Neuronal stem cell (in vitro differentiated cells): Measurements from ENCODE around the gene PCBP1.

ENCODE experiments used
- DNase-seq: peaks from one replicate; pipeline ENCODE4 v3.0.0-alpha.2; 2013; ENCODE audit warnings: low spot score
- H2AFZ ChIP-seq: one replicate; pipeline ENCODE4 v1.6.1; 2013; ENCODE audit warnings: mild to moderate bottlenecking, low read length, inconsistent platforms
- H2AK5ac ChIP-seq: 2 replicates; pipeline ENCODE4 v1.6.1; 2013; ENCODE audit warnings: low read depth, mild to moderate bottlenecking, inconsistent platforms, low read length, moderate library complexity, mixed read lengths
- H2BK120ac ChIP-seq: 2 replicates; pipeline ENCODE4 v1.6.1; 2013; ENCODE audit warnings: low read depth, mild to moderate bottlenecking, inconsistent platforms, low read length, moderate library complexity, mixed read lengths
- H2BK12ac ChIP-seq: one replicate; pipeline ENCODE4 v1.6.1; 2013; ENCODE audit warnings: low read length, inconsistent platforms
- H2BK15ac ChIP-seq: 2 replicates; pipeline ENCODE4 v1.6.1; 2013; ENCODE audit warnings: mild to moderate bottlenecking, low read length, inconsistent platforms, mixed read lengths
- H2BK5ac ChIP-seq: one replicate; pipeline ENCODE4 v1.6.1; 2013; ENCODE audit warnings: inconsistent platforms, mild to moderate bottlenecking, low read length, moderate library complexity
- H3K14ac ChIP-seq: one replicate; pipeline ENCODE4 v1.6.1; 2013; ENCODE audit warnings: low read length, inconsistent platforms
- H3K18ac ChIP-seq: 2 replicates; pipeline ENCODE4 v1.6.1; 2013; ENCODE audit warnings: low read length, inconsistent platforms
- H3K23ac ChIP-seq: 2 replicates; pipeline ENCODE4 v1.6.1; 2013; ENCODE audit warnings: low read depth, mild to moderate bottlenecking, mixed read lengths, low read length, inconsistent platforms; ENCODE audit not compliant: poor library complexity
- H3K27ac ChIP-seq: replicated peaks from 3 replicates; pipeline ENCODE4 v1.5.1; 2013; ENCODE audit warnings: low read length, inconsistent platforms
- H3K27me3 ChIP-seq, 3 experiments: 2 replicates each; pipeline ENCODE4 v1.6.1; 2013; ENCODE audit warnings: low read length in 3 of 3, mild to moderate bottlenecking in 2 of 3, inconsistent platforms in 1 of 3, low read depth in 1 of 3, mixed read lengths in 1 of 3, moderate library complexity in 1 of 3; ENCODE audit not compliant: control insufficient read depth in 3 of 3, insufficient read depth in 3 of 3
- H3K36me3 ChIP-seq, 2 donors: replicated peaks in 1 of 2; 2 replicates each; pipeline ENCODE4 v1.6.1; 2013; ENCODE audit warnings: low read length in 2 of 2; ENCODE audit not compliant: control insufficient read depth in 2 of 2, insufficient read depth in 2 of 2
- H3K4ac ChIP-seq: 2 replicates; pipeline ENCODE4 v1.6.1; 2013; ENCODE audit warnings: inconsistent platforms, mild to moderate bottlenecking, low read length, moderate library complexity
- H3K4me1 ChIP-seq, 2 donors: 1 replicate in 1 of 2; 2 replicates in 1 of 2; pipeline ENCODE4 v1.6.1; 2013; ENCODE audit warnings: low read length in 2 of 2, low read depth in 1 of 2; ENCODE audit not compliant: control insufficient read depth in 2 of 2, insufficient read depth in 1 of 2
- H3K4me2 ChIP-seq: one replicate; pipeline ENCODE4 v1.6.1; 2013; ENCODE audit warnings: mild to moderate bottlenecking, low read length, inconsistent platforms; ENCODE audit not compliant: insufficient read depth, poor library complexity, severe bottlenecking
- H3K4me3 ChIP-seq, 2 donors: 2 replicates each; pipeline ENCODE4 v1.5.1; 2013; ENCODE audit warnings: low read length in 2 of 2, mild to moderate bottlenecking in 2 of 2, inconsistent platforms in 1 of 2, moderate library complexity in 1 of 2
- H3K79me1 ChIP-seq: one replicate; pipeline ENCODE4 v1.6.1; 2013; ENCODE audit warnings: low read depth, mild to moderate bottlenecking, inconsistent platforms, low read length, moderate library complexity
- H3K9ac ChIP-seq: one replicate; pipeline ENCODE4 v1.6.1; 2013; ENCODE audit warnings: mild to moderate bottlenecking, low read depth, low read length, inconsistent platforms; ENCODE audit not compliant: poor library complexity
- H3K9me3 ChIP-seq, 2 donors: replicated peaks in 1 of 2; 2 replicates each; pipeline versions ENCODE3 to v1.6.1; 2013; ENCODE audit warnings: low read length in 2 of 2, mild to moderate bottlenecking in 2 of 2, inconsistent platforms in 1 of 2, low read depth in 1 of 2, mixed read lengths in 1 of 2, moderate library complexity in 1 of 2; ENCODE audit not compliant: control insufficient read depth in 2 of 2, insufficient read depth in 1 of 2
- H4K8ac ChIP-seq: one replicate; pipeline ENCODE4 v1.6.1; 2013; ENCODE audit warnings: low read depth, mild to moderate bottlenecking, inconsistent platforms, low read length, moderate library complexity
- H4K91ac ChIP-seq: one replicate; pipeline ENCODE4 v1.6.1; 2013; ENCODE audit warnings: low read length, low read depth, mild to moderate bottlenecking, inconsistent platforms; ENCODE audit not compliant: poor library complexity
- WGBS, 2 donors: extraction: QIAGEN DNeasy Blood & Tissue Kit; methylation state at CpG; one replicate each; pipeline ENCODE4 v1.1.7; 2013; ENCODE audit warnings: missing lambda C conversion rate in 2 of 2, mixed read lengths in 1 of 2; ENCODE audit not compliant: insufficient read length in 2 of 2, insufficient replicate concordance in 1 of 2; ENCODE audit errors: extremely low coverage in 2 of 2; 5-methylcytosine and 5-hydroxymethylcytosine counted together

The PCBP1 gene

DNA sequence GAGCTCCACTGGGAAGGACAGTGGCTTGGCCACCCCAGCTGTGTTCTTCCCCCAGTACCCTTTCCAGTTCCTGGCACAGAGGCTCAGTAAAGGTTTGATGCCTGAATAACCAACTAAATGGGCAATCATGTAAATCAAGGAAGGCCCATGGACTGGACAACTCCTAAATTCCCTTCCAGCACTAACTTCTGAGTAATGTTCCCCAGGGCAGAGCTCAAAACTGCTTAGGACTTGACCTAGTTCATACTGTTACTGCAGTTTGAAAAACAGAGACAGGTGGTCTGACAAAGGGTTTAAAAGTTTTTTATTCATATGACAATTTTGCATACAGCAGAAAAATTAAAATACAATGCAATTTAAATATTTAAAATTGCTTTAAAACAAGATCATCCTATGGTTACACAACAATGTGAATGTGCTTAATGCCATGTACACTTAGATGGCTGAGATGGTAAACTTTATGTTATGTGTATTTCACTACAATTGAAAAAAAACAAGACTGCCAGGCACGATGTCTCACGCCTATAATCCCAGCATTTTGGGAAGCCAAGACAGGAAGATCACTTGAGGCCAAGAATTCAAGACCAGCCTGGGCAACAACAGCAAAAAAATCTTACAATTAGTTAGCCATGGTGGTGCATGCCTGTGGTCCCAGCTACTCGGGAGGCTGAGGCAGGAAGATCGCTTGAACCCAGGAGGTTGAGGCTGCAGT lies 26.2 kb downstream of the PCBP1 start:
- H3K4me2 ChIP-seq = no peak overlapping the region
- H3K23ac ChIP-seq = no peak overlapping the region
- no peaks in the 10 kb centered on the region for H3K9me3 ChIP-seq
- H3K79me1 ChIP-seq = no peaks in the 10 kb centered on the region
- H2BK12ac ChIP-seq = no peak overlapping the region
- peaks cover 10 to 26% of the 10 kb centered on the region in 2 donors for H3K4me1 ChIP-seq
- no peak overlapping the region for H3K4me3 ChIP-seq
- no CpG with 5 or more reads among the region's 4 CpGs for WGBS, 2 donors
- no peak overlapping the region for H3K18ac ChIP-seq
- H3K27ac ChIP-seq = no peak overlapping the region
- H2BK5ac ChIP-seq = no peak overlapping the region
- no peak overlapping the region for H3K4ac ChIP-seq
- no peak for DNase-seq
- no peak overlapping the region for H4K91ac ChIP-seq
- H2AK5ac ChIP-seq = no peak overlapping the region
- no peak overlapping the region for H2BK15ac ChIP-seq
- no peak overlapping the region for H4K8ac ChIP-seq
- H3K14ac ChIP-seq = no peak overlapping the region
- H2BK120ac ChIP-seq = no peak overlapping the region
- H3K27me3 ChIP-seq = no peaks in the 10 kb centered on the region
- no peak overlapping the region for H3K9ac ChIP-seq
- no peaks in the 10 kb centered on the region for H3K36me3 ChIP-seq
- no peak overlapping the region for H2AFZ ChIP-seq

DNA sequence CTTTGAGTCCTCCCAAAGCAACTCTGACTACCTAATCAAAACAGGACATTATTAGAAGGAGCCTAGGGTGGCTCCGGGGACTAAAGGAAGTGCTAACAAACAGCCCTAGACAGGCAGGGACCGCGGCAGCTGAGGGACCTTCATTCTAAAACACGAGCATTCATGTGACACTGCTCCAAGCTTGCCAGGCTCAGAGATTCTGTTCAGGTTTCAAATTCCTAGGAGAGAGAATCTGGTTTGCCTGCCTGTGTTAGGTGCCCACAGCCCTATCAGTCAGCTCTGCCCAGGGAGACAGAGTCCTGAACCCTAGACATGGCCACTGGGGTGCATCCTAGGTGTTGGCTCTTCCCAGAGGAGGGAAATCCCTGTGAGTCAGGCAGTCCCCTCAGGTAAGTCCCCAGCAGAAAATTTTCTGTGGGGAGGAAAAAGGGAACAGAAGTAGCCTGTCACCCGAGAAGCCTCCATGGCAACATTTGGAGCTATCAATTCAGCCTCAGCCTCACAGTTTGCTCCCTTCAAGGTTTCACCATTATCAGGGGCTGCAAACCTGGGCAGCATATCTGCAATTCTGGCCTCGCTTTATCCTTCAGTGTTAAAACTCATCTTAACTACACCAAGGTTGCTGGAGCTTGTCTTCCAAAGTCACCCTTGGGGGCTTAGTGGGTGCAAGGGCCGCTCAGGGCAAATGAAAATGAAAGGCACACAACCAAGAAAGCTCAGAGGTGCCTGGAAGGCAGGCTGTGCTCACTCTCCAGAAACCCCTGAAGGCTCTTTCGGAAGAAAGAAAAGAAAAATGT lies 28.6 kb downstream of the PCBP1 start:
- Histone ChIP-seq H2BK15ac (peak overlapping the region; percentile 50), H3K9ac (no peak overlapping the region), H3K9me3 (no peaks in the 10 kb centered on the region), H2BK12ac (no peak overlapping the region), H2BK5ac (no peak overlapping the region), H2AK5ac (no peak overlapping the region), H4K8ac (no peak overlapping the region), H3K4me3 (no peak overlapping the region), H3K4ac (no peak overlapping the region), H2BK120ac (no peak overlapping the region), H3K36me3 (no peaks in the 10 kb centered on the region), H3K79me1 (no peaks in the 10 kb centered on the region), H3K18ac (peak overlapping the region; percentile 60), H3K23ac (no peak overlapping the region), H3K4me2 (no peak overlapping the region), H4K91ac (no peak overlapping the region), H3K27ac (no peak overlapping the region), H3K14ac (no peak overlapping the region), H3K27me3 (no peaks in the 10 kb centered on the region), H3K4me1 (peaks cover 11 to 30% of the 10 kb centered on the region in 2 donors), H2AFZ (peak overlapping the region; percentile 71)
- no CpG with 5 or more reads among the region's 8 CpGs for WGBS, 2 donors
- no peak for DNase-seq

GRCh38 chr2:70116936-70117552 lies 29.8 kb downstream of the PCBP1 start:
- no peaks in the 10 kb centered on the region for H3K9me3 ChIP-seq
- no CpG with 5 or more reads among the region's 2 CpGs for WGBS, 2 donors
- H3K27me3 ChIP-seq = no peaks in the 10 kb centered on the region
- H3K79me1 ChIP-seq = no peaks in the 10 kb centered on the region
- H3K27ac ChIP-seq = peak overlapping the region; percentile 37
- no peak overlapping the region for H2BK12ac ChIP-seq
- DNase-seq = no peak
- no peak overlapping the region for H2BK5ac ChIP-seq
- H2AK5ac ChIP-seq = no peak overlapping the region
- no peak overlapping the region for H3K4ac ChIP-seq
- H3K36me3 ChIP-seq = no peaks in the 10 kb centered on the region
- H2BK120ac ChIP-seq = no peak overlapping the region
- H3K23ac ChIP-seq = no peak overlapping the region
- H3K14ac ChIP-seq = no peak overlapping the region
- H3K18ac ChIP-seq = peak overlapping the region; percentile 6
- H3K4me3 ChIP-seq = no peak overlapping the region
- H4K8ac ChIP-seq = no peak overlapping the region
- H3K4me1 ChIP-seq = peaks cover 18 to 33% of the 10 kb centered on the region in 2 donors
- peak overlapping the region; percentile 27 for H2AFZ ChIP-seq
- H3K4me2 ChIP-seq = no peak overlapping the region
- no peak overlapping the region for H3K9ac ChIP-seq
- H4K91ac ChIP-seq = no peak overlapping the region
- H2BK15ac ChIP-seq = no peak overlapping the region
